ENCODE data around the gene RNF7.
"Not testable (repeated sequence)": the region's sequence is repeated elsewhere in the genome, so short reads cannot be mapped to it uniquely, and the experiment has no call there.

RNF7 gene

GRCh38 chr3:141782386-141782932 is 44.4 kb downstream of the RNF7 start:
- no peak for DNase-seq (ENCODE audit: low read depth in 2 of 2)

DNA sequence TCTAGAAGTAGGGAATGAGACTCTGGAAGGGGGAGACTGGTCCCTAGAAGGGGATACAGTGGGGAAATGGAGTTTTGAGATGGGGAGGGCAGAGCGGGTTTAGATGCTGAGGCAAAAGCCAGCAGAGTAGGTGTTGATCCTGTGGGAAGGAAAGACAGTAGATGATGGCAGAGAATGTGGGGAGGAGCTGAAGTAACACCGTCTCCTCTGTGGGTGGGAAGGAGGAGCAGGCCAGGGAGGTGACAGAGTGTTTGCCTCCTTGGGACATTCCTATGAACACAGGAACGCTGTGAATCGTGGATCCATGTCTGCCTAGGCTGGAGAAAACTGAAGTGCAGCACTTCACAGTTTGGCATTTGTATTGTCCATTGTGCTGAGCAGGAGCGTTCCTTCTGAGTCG is 45.5 kb downstream of the RNF7 start:
- DNase-seq (ENCODE audit: low read depth in 2 of 2), result no peak

- DNase-seq (ENCODE audit: low read depth in 2 of 2), result no peak
These were observed 46.0 kb downstream of the RNF7 start for GRCh38 chr3:141784096-141784495.

DNA sequence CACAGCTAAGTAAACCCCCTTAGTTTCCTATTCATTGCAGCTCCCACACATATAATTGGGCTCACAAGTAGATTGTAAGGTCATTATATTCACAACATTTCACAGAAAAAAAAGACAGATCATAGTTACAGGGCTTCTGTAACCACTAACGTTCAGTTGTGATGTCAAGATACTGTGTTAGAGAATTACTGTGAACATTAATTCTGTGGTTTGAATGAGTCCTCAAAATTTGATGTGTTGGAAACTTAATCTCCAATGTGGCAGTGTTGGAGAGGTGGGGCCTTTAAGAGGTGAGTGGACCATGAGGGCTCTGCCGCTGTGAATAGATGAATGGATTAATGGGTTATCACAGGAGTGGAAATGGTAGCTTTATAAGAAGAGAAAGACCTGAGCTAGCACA is 46.4 kb downstream of the RNF7 start:
- no peak for DNase-seq (ENCODE audit: low read depth in 2 of 2)

DNA sequence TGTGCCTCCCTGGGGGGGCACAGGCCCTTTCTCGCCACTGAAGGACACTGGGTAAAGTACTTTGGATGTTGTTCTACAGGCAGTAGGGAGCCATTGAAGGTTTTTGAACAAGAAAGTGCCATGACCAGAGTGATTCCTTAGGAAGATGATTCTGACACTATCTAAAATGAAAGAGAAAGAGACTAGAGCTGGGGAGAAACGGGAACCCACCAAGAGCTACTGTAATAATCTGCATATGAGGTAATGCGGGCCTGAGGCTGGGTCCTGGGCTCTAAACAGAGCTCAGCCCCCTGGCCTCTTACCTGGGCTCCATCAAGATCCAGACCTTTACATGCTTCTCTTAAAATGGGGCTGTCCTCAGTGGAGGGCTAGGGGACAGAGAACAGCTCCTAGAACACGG is 50.1 kb downstream of the RNF7 start:
- DNase-seq (ENCODE audit: low read depth in 2 of 2), result no peak

- not testable (repeated sequence) for DNase-seq (ENCODE audit: low read depth in 2 of 2)
These were observed 50.7 kb downstream of the RNF7 start for GRCh38 chr3:141788750-141789149.

GRCh38 chr3:141789281-141789680 is 51.2 kb downstream of the RNF7 start:
- DNase-seq (ENCODE audit: low read depth in 2 of 2), result no peak

DNA sequence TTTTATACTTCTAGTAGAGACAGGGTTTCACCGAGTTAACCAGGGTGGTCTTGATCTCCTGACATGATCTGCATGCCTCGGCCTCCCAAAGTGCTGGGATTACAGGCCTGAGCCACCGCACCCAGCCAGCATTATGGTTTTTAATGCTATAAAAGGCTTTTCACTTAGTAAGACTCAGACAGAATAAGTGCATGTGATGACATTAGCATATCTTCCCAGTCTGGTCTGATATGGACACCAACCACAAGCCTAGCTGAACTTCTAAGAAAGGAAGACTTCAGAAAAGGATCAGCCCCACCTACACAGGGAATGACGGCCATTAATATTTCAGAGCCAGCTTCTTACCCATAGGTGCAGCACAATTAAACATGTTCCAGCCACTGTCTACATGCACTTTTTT is 52.1 kb downstream of the RNF7 start:
- DNase-seq (ENCODE audit: low read depth in 2 of 2), result no peak

- no peak for DNase-seq (ENCODE audit: low read depth in 2 of 2)
These were observed 54.4 kb downstream of the RNF7 start for GRCh38 chr3:141792495-141792894.

- no peak for DNase-seq (ENCODE audit: low read depth in 2 of 2)
These were observed 55.6 kb downstream of the RNF7 start for GRCh38 chr3:141793476-141794260.

- DNase-seq (ENCODE audit: low read depth in 2 of 2), result no peak
These were observed 57.2 kb downstream of the RNF7 start for GRCh38 chr3:141795276-141795675.

GRCh38 chr3:141795741-141796080 is 57.6 kb downstream of the RNF7 start:
- no peak for DNase-seq (ENCODE audit: low read depth in 2 of 2)

DNA sequence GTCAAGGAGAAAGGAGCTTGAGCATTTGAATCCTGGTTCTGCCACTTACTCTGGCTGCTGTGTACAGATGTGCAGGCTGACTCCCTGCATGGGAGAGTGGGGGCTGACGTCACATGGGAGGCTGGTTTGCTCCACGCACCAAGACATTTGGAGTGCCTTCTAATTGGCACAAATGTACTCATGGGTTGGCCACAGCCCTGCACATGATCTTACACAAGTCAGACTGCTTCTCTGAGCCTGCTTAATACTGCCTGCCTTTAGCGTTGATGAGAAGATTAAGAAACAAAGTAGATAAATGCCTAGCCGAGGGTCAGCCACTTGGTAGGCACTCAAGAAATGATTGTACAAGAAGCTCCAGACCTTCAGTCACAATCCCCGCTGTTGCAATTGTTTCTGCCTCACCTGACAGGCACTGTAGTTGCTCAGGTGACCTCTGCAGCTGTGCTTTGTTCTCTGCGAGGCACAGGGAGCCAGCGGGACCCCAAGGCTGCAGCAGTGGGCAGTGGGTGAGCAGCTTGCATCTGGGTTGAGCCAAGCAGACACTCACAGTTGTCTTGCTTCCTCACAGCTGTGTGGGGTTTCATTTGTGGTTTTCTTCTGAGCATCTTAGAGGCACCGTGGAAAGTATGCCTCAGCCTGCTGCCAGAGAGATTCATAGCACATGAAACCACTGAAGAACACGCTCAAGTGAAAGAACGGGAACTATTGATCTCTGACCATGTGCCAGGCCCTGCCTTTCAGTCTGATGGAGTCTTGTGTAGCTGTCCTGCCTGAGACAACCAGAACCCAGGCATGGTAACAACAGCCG is 58.2 kb downstream of the RNF7 start:
- DNase-seq (ENCODE audit: low read depth in 2 of 2), result peak; percentile 59 to 70

Data from stimulated activated CD4-positive, alpha-beta T cell treated with anti-CD3 and anti-CD28 coated beads, Interleukin-4, amount 100 ng/mL, for 48 hours (primary cell).